AG09309 (cell line): ENCODE data around the gene CLMN.

Source experiments
- DNase-seq: peaks from one replicate; pipeline ENCODE4 v3.0.0-alpha.2; 2010; ENCODE audit warnings: low read depth
- H3K4me3 ChIP-seq: 2 replicates; pipeline ENCODE4 v1.5.1; 2011; ENCODE audit warnings: mild to moderate bottlenecking, low read depth, low read length, moderate library complexity; ENCODE audit not compliant: control insufficient read depth
- TF ChIP-seq, protein P1 (sequence below): IDR thresholded peaks from 2 replicates; pipeline ENCODE4 v1.5.1; 2011; ENCODE audit warnings: mild to moderate bottlenecking, low read depth, low read length, inconsistent platforms; ENCODE audit not compliant: insufficient read depth, control insufficient read depth; ENCODE audit errors: missing control alignments

The CLMN gene

DNA sequence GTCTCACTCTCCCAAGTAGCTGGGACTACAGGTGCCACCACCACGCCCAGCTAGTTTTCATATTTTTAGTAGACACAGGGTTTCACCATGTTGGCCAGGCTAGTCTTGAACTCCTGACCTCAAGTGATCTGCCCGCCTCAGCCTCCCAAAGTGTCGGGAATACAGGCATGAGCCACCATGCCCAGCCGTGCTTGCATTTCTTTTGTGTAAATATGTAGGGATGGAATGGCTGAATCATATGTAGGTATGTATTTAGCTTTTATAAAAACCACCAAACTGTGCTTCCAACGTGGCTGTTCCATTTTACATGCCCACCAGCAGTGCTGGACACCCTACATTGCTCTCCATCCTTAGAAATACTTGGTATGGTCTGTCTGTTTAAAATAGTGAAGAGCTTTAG is 32.8 kb upstream of the CLMN start:
- H3K4me3 ChIP-seq: no peak overlapping the region
- no peak for DNase-seq
- TF ChIP-seq, protein P1, sequence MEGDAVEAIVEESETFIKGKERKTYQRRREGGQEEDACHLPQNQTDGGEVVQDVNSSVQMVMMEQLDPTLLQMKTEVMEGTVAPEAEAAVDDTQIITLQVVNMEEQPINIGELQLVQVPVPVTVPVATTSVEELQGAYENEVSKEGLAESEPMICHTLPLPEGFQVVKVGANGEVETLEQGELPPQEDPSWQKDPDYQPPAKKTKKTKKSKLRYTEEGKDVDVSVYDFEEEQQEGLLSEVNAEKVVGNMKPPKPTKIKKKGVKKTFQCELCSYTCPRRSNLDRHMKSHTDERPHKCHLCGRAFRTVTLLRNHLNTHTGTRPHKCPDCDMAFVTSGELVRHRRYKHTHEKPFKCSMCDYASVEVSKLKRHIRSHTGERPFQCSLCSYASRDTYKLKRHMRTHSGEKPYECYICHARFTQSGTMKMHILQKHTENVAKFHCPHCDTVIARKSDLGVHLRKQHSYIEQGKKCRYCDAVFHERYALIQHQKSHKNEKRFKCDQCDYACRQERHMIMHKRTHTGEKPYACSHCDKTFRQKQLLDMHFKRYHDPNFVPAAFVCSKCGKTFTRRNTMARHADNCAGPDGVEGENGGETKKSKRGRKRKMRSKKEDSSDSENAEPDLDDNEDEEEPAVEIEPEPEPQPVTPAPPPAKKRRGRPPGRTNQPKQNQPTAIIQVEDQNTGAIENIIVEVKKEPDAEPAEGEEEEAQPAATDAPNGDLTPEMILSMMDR: no peak

DNA sequence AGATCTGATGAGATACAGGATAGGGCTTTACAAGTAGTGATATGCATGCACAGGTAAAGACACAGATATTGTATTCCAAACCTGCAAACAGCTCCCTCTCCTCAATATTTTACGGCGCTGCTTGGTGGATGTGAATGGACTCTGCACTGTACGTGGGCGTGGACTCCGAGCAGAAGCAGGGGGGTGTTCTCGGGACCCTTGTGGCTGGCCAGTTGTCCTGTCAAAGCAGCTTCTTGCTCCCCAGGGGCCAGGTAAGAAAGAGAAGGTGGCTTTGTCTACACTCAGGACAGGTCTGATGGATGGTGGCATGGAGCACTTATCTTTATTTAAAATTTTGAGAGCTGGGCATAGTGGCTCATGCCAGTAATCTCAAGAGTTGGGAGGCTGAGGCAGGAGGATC is 29.5 kb upstream of the CLMN start:
- H3K4me3 ChIP-seq: no peak overlapping the region
- no peak for DNase-seq
- TF ChIP-seq, protein P1: no peak

DNA sequence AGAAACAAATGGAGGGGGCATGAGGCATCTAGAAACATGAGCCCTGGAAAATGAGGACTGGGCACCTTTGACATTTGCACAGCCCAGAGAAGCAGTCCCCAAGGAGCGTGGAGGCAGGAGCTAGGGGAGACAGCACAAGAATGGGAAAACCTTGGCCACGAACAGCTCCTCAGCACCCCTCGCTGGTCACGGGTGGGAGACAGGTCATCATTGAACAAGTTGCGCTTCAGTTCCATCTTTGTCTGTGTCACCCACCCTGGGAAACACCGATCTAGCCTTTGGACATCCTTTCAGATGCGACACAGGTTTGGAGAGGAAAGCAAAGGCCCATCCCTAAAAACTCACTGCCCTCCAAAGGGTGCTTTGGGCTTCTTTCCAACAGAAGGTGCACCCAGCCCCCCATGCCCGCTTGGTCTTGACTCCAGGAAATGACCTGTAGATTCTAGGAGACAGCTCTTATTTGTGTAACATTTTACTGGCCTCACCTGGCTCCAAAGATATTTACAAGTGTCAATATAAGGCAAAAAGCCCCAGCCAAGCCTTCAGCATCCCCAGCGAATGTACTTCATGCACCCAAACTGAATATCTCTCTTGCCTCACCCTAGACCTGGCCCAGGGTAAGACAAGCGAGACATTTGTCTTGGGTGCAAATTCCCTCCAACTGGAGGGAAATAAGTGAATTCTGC is 28.8 kb upstream of the CLMN start:
- TF ChIP-seq, protein P1: no peak
- no peak overlapping the region for H3K4me3 ChIP-seq
- DNase-seq: no peak

DNA sequence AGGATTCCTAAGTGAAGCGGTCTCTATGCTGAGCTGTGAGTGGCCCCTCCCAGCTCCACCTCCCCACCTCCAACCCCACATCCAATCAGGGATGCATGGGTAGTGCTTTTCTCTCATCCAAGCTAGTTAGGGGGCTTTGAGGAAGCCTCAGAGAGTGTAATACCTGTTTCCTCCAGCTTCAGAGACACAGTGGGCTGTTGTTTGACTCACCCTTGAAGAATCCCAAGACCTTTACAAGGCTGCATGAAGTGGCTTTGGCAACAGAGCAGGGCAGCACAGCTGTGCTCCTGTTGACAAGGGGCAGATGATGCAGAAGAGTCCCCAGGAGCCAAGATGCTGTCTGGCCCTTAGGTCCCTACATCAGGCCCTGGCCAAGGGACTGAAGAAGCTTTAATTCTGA is 27.1 kb upstream of the CLMN start:
- H3K4me3 ChIP-seq: no peak overlapping the region
- DNase-seq: no peak

DNA sequence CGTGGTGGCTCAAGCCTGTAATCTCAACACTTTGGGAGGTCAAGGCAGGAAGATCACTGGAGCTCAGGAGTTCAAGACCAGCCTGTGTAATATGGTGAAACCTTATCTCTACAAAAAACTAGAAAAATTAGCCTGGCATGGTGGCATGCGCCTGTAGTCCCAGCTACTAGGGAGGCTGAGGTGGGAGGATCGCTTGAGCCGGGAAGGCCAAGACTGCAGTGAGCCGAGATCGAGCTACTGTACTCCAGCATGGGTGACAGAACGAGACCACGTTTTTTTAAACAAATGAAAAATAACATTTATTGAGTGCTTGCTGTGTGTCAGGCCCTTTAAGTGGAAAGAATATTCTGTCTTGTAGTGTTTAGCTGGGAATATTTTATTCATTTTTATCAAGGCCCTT is 26.6 kb upstream of the CLMN start:
- TF ChIP-seq, protein P1: no peak
- no peak overlapping the region for H3K4me3 ChIP-seq
- DNase-seq: no peak

More for the DNA sequence above, 27.1 kb upstream of the CLMN start:
- TF ChIP-seq, protein P1: no peak

DNA sequence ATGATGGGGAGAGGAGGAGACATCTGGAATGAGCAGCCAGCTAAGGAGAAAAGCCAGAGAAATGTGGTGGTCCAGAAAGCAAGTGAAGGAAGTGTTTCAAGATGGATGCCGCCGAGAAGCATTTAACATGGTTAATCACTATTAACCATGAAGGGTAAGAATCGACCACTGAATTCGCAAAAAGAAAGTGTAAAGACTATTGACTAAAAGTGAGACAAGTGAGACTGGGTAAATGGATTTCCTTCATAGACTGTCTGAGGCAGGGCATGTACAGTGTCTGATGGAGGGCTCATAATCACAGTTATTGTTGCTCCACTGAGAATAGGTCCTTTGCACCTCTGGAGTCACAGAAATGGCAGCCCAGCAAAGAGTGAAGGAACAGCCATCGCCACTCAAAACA is 25.3 kb upstream of the CLMN start:
- DNase-seq: no peak
- TF ChIP-seq, protein P1: no peak

DNA sequence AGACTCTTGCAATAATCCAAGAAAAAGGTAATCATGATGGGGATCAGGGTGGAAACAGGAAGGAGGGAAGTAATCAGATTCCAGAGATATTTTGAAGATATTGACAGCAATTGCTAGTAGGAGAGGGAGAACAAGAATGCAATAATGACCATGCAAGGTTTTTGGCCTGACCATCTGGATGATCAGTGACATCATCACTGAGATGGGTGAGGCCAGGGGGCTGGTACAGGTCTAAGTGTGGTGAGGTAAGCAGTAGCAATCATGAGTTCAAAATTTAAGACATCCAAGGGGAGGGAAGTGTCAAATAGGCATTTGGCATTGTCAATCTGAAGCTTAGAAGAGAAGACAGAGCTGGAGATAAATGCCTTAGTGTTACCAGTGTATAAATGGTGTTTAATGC is 24.8 kb upstream of the CLMN start:
- TF ChIP-seq, protein P1: no peak
- DNase-seq: no peak
- H3K4me3 ChIP-seq: no peak overlapping the region

More for the DNA sequence above, 25.3 kb upstream of the CLMN start:
- H3K4me3 ChIP-seq: no peak overlapping the region
